GM08714 (cell line): ENCODE measurements around the gene ASTN2.

Experiments
- H3K4me3 ChIP-seq: fragments of 200-500 bp; sonication (Bioruptor generic); 2 replicates; pipeline ENCODE4 v1.5.1; 2014; ENCODE audit warnings: mild to moderate bottlenecking, low read length, inconsistent platforms
- ZNF274 ChIP-seq: IDR thresholded peaks from 2 replicates; pipeline ENCODE4 v1.6.1; 2012; ENCODE audit warnings: mild to moderate bottlenecking, low read depth, low read length

ASTN2 gene, protein sequence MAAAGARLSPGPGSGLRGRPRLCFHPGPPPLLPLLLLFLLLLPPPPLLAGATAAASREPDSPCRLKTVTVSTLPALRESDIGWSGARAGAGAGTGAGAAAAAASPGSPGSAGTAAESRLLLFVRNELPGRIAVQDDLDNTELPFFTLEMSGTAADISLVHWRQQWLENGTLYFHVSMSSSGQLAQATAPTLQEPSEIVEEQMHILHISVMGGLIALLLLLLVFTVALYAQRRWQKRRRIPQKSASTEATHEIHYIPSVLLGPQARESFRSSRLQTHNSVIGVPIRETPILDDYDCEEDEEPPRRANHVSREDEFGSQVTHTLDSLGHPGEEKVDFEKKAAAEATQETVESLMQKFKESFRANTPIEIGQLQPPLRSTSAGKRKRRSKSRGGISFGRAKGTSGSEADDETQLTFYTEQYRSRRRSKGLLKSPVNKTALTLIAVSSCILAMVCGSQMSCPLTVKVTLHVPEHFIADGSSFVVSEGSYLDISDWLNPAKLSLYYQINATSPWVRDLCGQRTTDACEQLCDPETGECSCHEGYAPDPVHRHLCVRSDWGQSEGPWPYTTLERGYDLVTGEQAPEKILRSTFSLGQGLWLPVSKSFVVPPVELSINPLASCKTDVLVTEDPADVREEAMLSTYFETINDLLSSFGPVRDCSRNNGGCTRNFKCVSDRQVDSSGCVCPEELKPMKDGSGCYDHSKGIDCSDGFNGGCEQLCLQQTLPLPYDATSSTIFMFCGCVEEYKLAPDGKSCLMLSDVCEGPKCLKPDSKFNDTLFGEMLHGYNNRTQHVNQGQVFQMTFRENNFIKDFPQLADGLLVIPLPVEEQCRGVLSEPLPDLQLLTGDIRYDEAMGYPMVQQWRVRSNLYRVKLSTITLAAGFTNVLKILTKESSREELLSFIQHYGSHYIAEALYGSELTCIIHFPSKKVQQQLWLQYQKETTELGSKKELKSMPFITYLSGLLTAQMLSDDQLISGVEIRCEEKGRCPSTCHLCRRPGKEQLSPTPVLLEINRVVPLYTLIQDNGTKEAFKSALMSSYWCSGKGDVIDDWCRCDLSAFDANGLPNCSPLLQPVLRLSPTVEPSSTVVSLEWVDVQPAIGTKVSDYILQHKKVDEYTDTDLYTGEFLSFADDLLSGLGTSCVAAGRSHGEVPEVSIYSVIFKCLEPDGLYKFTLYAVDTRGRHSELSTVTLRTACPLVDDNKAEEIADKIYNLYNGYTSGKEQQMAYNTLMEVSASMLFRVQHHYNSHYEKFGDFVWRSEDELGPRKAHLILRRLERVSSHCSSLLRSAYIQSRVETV (N-terminal part only)

DNA sequence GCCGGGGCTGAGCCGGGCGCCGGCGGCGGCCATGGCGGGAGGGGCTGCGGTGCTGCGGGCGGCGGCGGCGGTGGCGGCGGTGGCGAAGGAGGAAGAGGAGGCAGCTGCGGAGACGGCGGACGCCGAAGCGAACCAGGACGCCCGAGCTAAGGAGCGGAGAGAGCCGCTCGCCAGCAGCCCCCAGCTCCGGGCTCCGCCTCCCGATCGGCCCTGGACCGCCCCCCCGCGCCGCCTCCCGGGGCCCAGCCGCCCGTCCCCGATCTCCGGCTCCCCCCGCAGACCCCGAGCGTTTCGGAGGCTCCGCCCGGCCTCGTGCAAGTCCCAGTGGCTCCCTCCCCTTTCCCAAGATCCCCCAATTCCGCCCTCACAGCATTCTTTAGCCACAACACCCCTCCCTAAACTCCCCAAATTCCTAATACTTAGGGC, at the start of gene ASTN2:
ASTN2 (minus strand) TSS at position 152 of the 426 bp plus-strand sequence; CDS start at position 33, 119 bp downstream.
- no peak within 1 kb of the TSS for H3K4me3 ChIP-seq
- TF ChIP-seq ZNF274, result no peak

GRCh38 chr9:117462861-117463260, 48.0 kb upstream of the ASTN2 start:
- TF ChIP-seq ZNF274, result no peak
- no peak overlapping the region for H3K4me3 ChIP-seq

DNA sequence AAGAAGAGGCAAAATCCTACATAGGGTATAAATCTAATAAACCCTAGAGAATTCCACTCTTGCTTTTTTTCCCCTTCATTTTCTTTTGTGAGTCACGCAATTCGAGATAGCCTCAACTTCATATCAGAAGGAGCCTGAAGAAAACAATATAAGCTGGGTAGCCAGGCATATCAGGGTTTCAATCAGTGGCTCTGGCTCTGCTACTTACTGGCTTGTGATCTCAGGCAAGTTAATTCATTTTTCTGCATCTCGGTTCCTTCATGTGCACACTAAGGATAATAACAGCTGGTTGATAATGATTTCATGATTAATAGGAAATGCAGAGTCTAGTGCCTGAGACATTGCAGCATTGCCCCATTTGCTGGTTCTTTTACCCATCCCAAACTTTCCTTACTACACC, 46.5 kb upstream of the ASTN2 start:
- no peak overlapping the region for H3K4me3 ChIP-seq
- no peak for TF ChIP-seq ZNF274

- no peak for TF ChIP-seq ZNF274
- no peak overlapping the region for H3K4me3 ChIP-seq
Measured at GRCh38 chr9:117460743-117461142, 45.9 kb upstream of the ASTN2 start.

DNA sequence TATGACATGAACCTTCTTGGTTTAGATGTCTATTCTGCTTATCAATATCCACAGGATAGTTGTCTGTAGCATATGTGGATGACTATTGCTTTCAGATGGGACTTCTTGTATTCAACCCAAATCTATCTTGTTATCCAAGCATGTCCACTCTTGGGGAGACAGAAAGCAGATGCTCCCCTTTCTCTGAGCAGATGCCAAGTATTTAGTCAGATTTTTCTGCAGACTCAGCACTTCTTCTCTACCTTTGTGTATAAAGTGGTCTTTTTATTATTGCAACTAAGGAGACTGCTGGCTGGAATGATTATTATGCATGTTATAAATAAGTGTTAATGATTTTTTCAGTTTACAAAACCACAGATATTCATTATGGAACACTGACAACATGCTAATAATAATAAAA, 45.1 kb upstream of the ASTN2 start:
- no peak overlapping the region for H3K4me3 ChIP-seq
- TF ChIP-seq ZNF274, result no peak

DNA sequence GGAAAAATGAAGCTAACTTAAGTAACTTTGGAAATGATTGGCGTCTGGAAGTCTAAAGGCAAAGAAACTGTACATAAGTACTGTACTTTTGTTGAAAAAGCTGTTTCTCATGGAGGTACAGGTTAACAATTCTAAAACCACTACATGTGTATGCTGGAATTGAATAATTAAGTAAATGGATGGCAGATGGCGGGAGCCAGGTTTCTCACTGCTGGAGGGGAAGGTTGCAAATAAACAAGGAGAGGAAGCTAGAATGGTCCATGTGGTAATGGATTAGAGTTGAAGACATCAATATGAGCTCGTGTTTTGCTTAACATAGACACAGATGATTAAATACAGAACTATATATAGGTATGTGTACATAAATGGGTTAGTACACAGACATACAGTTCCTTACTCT, 43.2 kb upstream of the ASTN2 start:
- H3K4me3 ChIP-seq, result no peak overlapping the region
- TF ChIP-seq ZNF274, result no peak

DNA sequence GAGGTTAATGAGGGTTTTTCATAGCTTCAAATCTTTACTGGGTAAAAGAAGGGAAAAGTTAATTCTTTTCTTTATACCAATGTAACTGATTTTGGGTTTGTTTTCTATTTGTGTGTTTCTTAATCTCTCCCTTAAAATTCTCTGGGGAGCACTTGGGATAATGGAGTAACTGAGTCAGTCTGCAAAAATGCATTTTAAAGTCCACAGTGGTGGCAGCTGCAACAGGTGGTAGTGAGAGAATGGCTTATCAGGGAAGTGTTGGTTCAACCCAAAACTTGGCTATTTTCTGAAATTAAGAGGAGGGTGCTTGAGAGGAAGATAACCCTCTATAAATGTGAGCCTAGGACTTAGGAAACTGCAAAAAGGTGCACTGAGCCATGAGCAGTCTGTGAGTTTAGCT, 39.9 kb upstream of the ASTN2 start:
- no peak overlapping the region for H3K4me3 ChIP-seq
- no peak for TF ChIP-seq ZNF274

DNA sequence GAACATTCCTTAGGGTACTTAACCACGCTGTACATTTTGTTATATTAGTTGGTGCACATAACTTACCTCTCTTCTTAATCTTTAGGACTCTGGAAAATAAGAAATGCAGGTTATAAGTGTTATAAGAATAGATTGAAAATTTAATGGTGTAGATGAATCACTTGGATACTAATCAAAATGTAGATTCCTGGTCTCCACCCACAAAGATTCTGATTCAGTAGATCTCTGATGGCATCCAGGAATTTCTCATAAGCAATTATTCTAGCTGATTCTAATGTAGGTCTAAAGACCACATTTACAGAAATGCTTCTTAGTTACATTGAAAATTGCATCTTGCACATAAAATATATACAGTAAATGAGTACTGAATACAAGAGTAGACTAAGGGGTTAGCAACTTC, 38.9 kb upstream of the ASTN2 start:
- no peak for TF ChIP-seq ZNF274
- no peak overlapping the region for H3K4me3 ChIP-seq

DNA sequence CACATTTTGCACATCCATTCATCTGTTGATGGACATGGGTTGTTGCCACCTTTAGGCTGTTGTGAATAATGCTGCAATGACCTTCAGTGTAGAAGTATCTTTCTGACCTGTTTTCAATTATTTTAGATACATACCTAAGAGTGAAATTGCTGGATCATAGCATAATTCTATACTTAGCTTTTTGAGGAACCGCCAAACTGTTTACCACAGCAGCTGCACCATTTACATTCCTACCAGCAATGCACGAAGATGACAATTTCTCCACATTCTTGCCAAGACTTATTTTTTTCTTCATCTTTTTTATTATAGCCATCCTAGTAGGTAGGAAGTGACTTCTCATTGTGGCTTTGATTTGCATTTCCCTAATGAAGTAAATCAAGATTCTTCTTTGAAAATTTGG, 36.5 kb upstream of the ASTN2 start:
- no peak overlapping the region for H3K4me3 ChIP-seq

GRCh38 chr9:117448066-117448465, 33.2 kb upstream of the ASTN2 start:
- no peak for TF ChIP-seq ZNF274
- no peak overlapping the region for H3K4me3 ChIP-seq

More for the DNA sequence above, 36.5 kb upstream of the ASTN2 start:
- TF ChIP-seq ZNF274, result no peak

- H3K4me3 ChIP-seq, result no peak overlapping the region
- TF ChIP-seq ZNF274, result no peak
Measured at GRCh38 chr9:117445631-117446030, 30.8 kb upstream of the ASTN2 start.

- TF ChIP-seq ZNF274, result no peak
- H3K4me3 ChIP-seq, result no peak overlapping the region
Measured at GRCh38 chr9:117444501-117444900, 29.6 kb upstream of the ASTN2 start.

DNA sequence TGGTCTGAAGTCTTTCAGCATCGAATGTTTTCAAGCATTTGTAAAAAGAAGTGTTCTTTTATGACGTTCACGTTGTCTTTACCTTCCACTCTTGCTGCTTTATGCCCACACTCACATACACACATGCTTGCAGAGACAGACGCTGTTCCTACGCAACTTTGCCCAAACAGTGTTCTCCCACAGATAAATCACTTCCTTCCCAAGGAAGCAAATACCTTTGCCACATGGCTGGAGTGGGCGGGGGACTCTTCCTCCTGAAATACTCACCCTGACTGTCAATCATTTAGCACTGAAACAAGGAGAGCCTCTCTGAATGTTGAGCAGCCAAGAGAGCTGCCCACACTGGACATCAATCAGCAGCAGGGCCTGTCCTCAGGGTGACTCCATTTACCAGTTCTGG, 22.4 kb upstream of the ASTN2 start:
- no peak overlapping the region for H3K4me3 ChIP-seq
- TF ChIP-seq ZNF274, result no peak

- H3K4me3 ChIP-seq, result no peak overlapping the region
- TF ChIP-seq ZNF274, result no peak
Measured at GRCh38 chr9:117435630-117436261, 20.9 kb upstream of the ASTN2 start.
